ENCODE measurements around the gene DNAI4.

DNA sequence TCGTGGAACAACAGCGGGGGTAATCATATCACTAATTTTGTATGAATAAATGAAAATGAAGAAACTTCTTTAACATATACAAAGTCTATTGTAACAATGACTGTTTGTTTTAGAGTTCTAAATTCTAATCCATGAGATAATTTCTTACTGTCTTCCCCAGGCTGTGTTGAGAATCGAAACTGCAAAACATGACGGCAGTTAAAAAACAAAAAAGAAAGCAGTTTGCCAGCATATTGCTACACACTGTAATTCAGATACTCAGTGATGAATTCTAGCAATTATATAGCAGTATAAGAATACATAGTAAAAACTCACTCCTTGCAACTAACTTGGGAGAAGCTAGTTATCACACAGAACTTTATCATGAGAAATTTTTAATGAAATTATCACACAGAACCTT is 145.7 kb downstream of the DNAI4 start:
- TF ChIP-seq, protein P1, sequence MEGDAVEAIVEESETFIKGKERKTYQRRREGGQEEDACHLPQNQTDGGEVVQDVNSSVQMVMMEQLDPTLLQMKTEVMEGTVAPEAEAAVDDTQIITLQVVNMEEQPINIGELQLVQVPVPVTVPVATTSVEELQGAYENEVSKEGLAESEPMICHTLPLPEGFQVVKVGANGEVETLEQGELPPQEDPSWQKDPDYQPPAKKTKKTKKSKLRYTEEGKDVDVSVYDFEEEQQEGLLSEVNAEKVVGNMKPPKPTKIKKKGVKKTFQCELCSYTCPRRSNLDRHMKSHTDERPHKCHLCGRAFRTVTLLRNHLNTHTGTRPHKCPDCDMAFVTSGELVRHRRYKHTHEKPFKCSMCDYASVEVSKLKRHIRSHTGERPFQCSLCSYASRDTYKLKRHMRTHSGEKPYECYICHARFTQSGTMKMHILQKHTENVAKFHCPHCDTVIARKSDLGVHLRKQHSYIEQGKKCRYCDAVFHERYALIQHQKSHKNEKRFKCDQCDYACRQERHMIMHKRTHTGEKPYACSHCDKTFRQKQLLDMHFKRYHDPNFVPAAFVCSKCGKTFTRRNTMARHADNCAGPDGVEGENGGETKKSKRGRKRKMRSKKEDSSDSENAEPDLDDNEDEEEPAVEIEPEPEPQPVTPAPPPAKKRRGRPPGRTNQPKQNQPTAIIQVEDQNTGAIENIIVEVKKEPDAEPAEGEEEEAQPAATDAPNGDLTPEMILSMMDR (conservative IDR thresholded peaks at IDR 0.05; ENCODE audit: low read depth, low read length) = no peak
- no peak for TF ChIP-seq EZH2 (IDR thresholded peaks at IDR 0.05; ENCODE audit: borderline replicate concordance, low read depth, low read length, poor library complexity, severe bottlenecking)
